B cell (primary cell): Measurements from ENCODE around the gene FGFR3. TPM values are rescaled to one million over a fixed set of nuclear protein-coding genes. Genes with fewer than 3 reads are reported as not detected.

Experiments used
- ATAC-seq: fragments of 200-7000 bp; cut with Tn5 transposase; one replicate; pipeline ENCODE4 v1.10.0; 2021; ENCODE audit warnings: low read depth, mild to moderate bottlenecking, moderate number of reproducible peaks, moderate library complexity
- CTCF ChIA-PET: fragments of 350-600 bp; sonication (Branson Sonifier 250); formaldehyde crosslinking; loops from one replicate; lab custom pipeline; 2021; ENCODE audit warnings: antibody characterized with exemption, inconsistent platforms; lab: Charles Lee
- POLR2A ChIA-PET: fragments of 350-600 bp; sonication (Branson Sonifier 250); formaldehyde crosslinking; loops from one replicate; lab custom pipeline; 2021; ENCODE audit warnings: antibody characterized with exemption; lab: Charles Lee
- DNase-seq: peaks from one replicate; pipeline ENCODE4 v3.0.0; 2013
- H2AFZ ChIP-seq: 2 replicates; pipeline ENCODE4 v1.6.1; 2012; ENCODE audit warnings: mild to moderate bottlenecking, low read depth, low read length; ENCODE audit not compliant: insufficient read depth, poor library complexity, severe bottlenecking
- H3K27ac ChIP-seq, 2 donors: 1 replicate in 1 of 2; 2 replicates in 1 of 2; pipeline ENCODE4 v1.5.1; 2012 to 2013; ENCODE audit warnings: low read length in 2 of 2, mild to moderate bottlenecking in 2 of 2, moderate library complexity in 1 of 2
- H3K27me3 ChIP-seq, 4 experiments: fragments of 200-600 bp in 1 of 4; sonication (generic) in 1 of 4; replicated peaks in 1 of 4; 1 replicate in 2 of 4; 2 replicates in 2 of 4; pipeline versions ENCODE4 v1.6.1 to v1.7.0; 2013 to 2016; ENCODE audit warnings: low read length in 3 of 4, mild to moderate bottlenecking in 2 of 4, mixed read lengths in 1 of 4, moderate library complexity in 1 of 4; ENCODE audit not compliant: insufficient read depth in 4 of 4, control insufficient read depth in 3 of 4; ENCODE audit errors: control extremely low read depth in 1 of 4
- H3K36me3 ChIP-seq, 2 experiments: replicated peaks in 1 of 2; 1 replicate in 1 of 2; 2 replicates in 1 of 2; pipeline versions ENCODE4 v1.6.1 to v1.7.1; 2013; ENCODE audit warnings: low read length in 1 of 2; ENCODE audit not compliant: insufficient read depth in 2 of 2, control insufficient read depth in 1 of 2; ENCODE audit errors: control extremely low read depth in 1 of 2, extremely low read depth in 1 of 2
- H3K4me1 ChIP-seq, 2 donors: fragments of 200-600 bp in 1 of 2; sonication (generic) in 1 of 2; 1 replicate in 1 of 2; 2 replicates in 1 of 2; pipeline versions ENCODE4 v1.5.1 to v1.6.1; 2013 to 2017; ENCODE audit warnings: low read length in 2 of 2; ENCODE audit not compliant: control insufficient read depth in 2 of 2, insufficient read depth in 2 of 2
- H3K4me2 ChIP-seq: replicated peaks from 2 replicates; pipeline ENCODE3; 2012; ENCODE audit warnings: mild to moderate bottlenecking, low read depth, low read length; ENCODE audit not compliant: poor library complexity, severe bottlenecking
- H3K4me3 ChIP-seq, 5 experiments: fragments of 200-600 bp in 1 of 5; sonication (generic) in 1 of 5; 1 replicate in 3 of 5; 2 replicates in 2 of 5; pipeline versions ENCODE4 v1.5.1 to v1.7.0; 2011 to 2016; ENCODE audit warnings: low read length in 4 of 5, mild to moderate bottlenecking in 4 of 5, low read depth in 2 of 5, control low read depth in 1 of 5, moderate library complexity in 1 of 5; ENCODE audit not compliant: insufficient read depth in 1 of 5; ENCODE audit errors: control extremely low read depth in 1 of 5, extremely low read depth in 1 of 5
- H3K79me2 ChIP-seq: fragments of 200-600 bp; sonication (generic); one replicate; pipeline ENCODE4 v1.6.0; 2016; ENCODE audit warnings: low read length; ENCODE audit not compliant: control insufficient read depth, insufficient read depth
- H3K9ac ChIP-seq: fragments of 200-600 bp; sonication (generic); 2 replicates; pipeline ENCODE4 v1.6.1; 2017; ENCODE audit warnings: mild to moderate bottlenecking, low read length, moderate library complexity
- H3K9me3 ChIP-seq, 3 donors: one replicate each; pipeline versions ENCODE4 v1.6.1 to v1.7.1; 2013; ENCODE audit warnings: low read length in 2 of 3; ENCODE audit not compliant: control insufficient read depth in 2 of 3, insufficient read depth in 1 of 3; ENCODE audit errors: control extremely low read depth in 1 of 3
- H4K20me1 ChIP-seq: 2 replicates; pipeline ENCODE4 v1.6.0; 2012; ENCODE audit warnings: mild to moderate bottlenecking, low read length; ENCODE audit not compliant: insufficient read depth, control insufficient read depth, poor library complexity, severe bottlenecking
- H3K27ac Mint-ChIP-seq: one replicate; pipeline ENCODE4 v1.8.0; 2021; ENCODE audit warnings: mixed read lengths
- H3K27me3 Mint-ChIP-seq: one replicate; pipeline ENCODE4 v1.8.0; 2021; ENCODE audit warnings: mixed read lengths
- H3K4me1 Mint-ChIP-seq: one replicate; pipeline ENCODE4 v1.8.0; 2021; ENCODE audit warnings: mixed read lengths
- H3K4me3 Mint-ChIP-seq: one replicate; pipeline ENCODE4 v1.8.0; 2021; ENCODE audit warnings: mixed read lengths
- H3K9me3 Mint-ChIP-seq: one replicate; pipeline ENCODE4 v1.8.0; 2022; ENCODE audit warnings: mixed read lengths; ENCODE audit not compliant: insufficient read depth
- EZH2 ChIP-seq: IDR thresholded peaks from 2 replicates; pipeline ENCODE4 v1.6.1; 2012; ENCODE audit warnings: borderline replicate concordance, low read depth, mild to moderate bottlenecking, moderate library complexity, low read length; ENCODE audit not compliant: insufficient read depth, poor library complexity, severe bottlenecking
- WGBS: methylation state at CpG from one replicate; pipeline ENCODE4 v1.1.5; 2013; ENCODE audit warnings: missing lambda C conversion rate; ENCODE audit not compliant: insufficient coverage; 5-methylcytosine and 5-hydroxymethylcytosine counted together
- intact Hi-C: fragments of 100-400 bp; cut with micrococcal nuclease; formaldehyde crosslinking; loops from one replicate; pipeline ENCODE4 v1.10.0; 2022
- polyA plus RNA-seq: library from polyadenylated mRNA; depleted of rRNA; stranded (reverse); fragments of >200 nt; gene quantifications from 2 replicates; pipeline ENCODE4 v1.2.3, GENCODE V29; 2012
- total RNA-seq, 2 donors: library from RNA; stranded (reverse); fragments of 120-200 nt in 1 of 2; gene quantifications; 1 replicate in 1 of 2; 2 replicates in 1 of 2; pipeline versions ENCODE4 v1.2.3 to v1.2.4, GENCODE V29; 2013 to 2022
- TF ChIP-seq, protein P1 (sequence below): fragments of 200-600 bp; IDR thresholded peaks from one replicate; pipeline ENCODE4 v1.8.0; 2022; ENCODE audit warnings: antibody characterized with exemption, mild to moderate bottlenecking

Gene FGFR3
- total and polyA plus RNA-seq, 2 donors (not counting 1 experiment from before 2014, with no cell fraction given) = not detected

DNA sequence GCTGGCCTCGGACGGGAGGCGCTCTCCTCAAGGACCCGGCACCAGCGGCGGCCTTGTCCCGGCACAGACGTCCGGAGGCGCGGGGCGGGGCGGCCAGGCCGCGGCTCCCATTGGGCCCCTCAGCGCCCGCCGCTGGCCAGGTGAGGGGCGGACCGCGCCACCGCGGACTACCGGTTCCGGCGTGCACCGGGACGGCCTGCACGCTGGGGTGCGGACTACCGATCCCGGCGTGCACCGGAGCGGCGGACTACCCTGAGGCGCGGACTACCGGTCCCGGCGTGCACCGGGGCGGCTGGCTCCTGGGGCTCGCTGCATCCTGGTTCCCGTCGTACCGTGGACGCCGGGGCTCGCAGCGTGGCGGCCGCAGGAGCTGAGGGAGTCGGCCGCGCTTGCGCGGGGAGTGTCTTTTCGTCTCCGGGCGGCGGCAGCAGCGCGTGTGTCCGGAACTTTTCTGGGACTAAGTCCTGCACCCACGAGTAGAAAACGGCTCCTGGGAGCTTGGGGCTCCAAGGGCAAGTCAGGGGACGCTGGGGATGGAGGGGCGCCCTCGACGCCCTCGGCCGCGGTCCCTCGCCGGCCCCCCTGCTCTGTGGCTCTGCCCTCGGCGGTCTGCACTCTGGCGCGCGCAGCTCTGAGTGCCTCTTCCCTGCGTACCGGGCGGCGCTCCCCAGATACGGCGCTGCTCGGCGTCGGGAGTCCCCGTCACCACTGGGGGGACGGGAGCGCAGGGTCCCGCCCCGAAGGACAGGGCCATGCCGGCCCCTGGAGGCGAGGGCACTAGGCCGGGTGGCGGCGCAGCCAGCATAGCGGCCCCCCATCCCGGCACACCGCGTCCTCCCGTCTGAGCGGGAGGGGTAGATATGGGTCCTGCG lies 63.2 kb downstream of the FGFR3 start, which contains the start of gene LETM1:
Gene LETM1 (minus strand): TSS at position 86 of the 872 bp plus-strand sequence. CDS start 206 bp downstream, outside the sequence.
- intact Hi-C loops = loop anchor here (1.0 to 5.0 kb wide), 7 partner anchors 14 to 1106 kb away; partner anchors contain the start of genes CFAP99, GRK4, NOP14 and SLBP
- Mint-ChIP-seq H3K27me3 (no peaks in the 10 kb centered on the region), H3K4me1 (peaks cover 23% of the 10 kb centered on the region), H3K27ac (peak within 1 kb of the TSS; percentile 56), H3K9me3 (no peaks in the 10 kb centered on the region), H3K4me3 (peak within 1 kb of the TSS; percentile 85)
- CTCF ChIA-PET = interaction anchor here (1.0 to 1.3 kb wide), 3 partner anchors 14 to 145 kb away, joined by 3 to 5 read pairs (median 3); partner anchors contain the start of genes NSD2 and SLBP
- Histone ChIP-seq H3K79me2 (peaks cover 42% of the 10 kb centered on the region), H3K4me3 (peak within 1 kb of the TSS; percentile 38 to 93 (median 90)), H3K4me1 (peaks cover 15 to 19% of the 10 kb centered on the region in 2 donors), H3K27me3 (peaks cover 0 to 3% (median 0%) of the 10 kb centered on the region in 4 experiments), H3K9ac (peak within 1 kb of the TSS; percentile 84), H3K9me3 (no peaks in the 10 kb centered on the region), H4K20me1 (peaks cover 12% of the 10 kb centered on the region), H3K36me3 (peaks cover 0 to 9% of the 10 kb centered on the region in 2 experiments), H3K4me2 (peak within 1 kb of the TSS; percentile 95), H3K27ac (peak within 1 kb of the TSS in 1 of 2 donors; percentile 61), H2AFZ (peak within 1 kb of the TSS; percentile 98)
- TF ChIP-seq EZH2 = no peak
- TF ChIP-seq, protein P1, sequence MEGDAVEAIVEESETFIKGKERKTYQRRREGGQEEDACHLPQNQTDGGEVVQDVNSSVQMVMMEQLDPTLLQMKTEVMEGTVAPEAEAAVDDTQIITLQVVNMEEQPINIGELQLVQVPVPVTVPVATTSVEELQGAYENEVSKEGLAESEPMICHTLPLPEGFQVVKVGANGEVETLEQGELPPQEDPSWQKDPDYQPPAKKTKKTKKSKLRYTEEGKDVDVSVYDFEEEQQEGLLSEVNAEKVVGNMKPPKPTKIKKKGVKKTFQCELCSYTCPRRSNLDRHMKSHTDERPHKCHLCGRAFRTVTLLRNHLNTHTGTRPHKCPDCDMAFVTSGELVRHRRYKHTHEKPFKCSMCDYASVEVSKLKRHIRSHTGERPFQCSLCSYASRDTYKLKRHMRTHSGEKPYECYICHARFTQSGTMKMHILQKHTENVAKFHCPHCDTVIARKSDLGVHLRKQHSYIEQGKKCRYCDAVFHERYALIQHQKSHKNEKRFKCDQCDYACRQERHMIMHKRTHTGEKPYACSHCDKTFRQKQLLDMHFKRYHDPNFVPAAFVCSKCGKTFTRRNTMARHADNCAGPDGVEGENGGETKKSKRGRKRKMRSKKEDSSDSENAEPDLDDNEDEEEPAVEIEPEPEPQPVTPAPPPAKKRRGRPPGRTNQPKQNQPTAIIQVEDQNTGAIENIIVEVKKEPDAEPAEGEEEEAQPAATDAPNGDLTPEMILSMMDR = peak; percentile 17
- ATAC-seq = peak; percentile 96
- peak; percentile 92 for DNase-seq
- under 1% methylated on average over 103 of the region's 107 CpGs for WGBS
- POLR2A ChIA-PET = interaction anchor here (0.6 to 1.8 kb wide), 2 partner anchors 14 to 681 kb away, joined by 3 to 11 read pairs; partner anchors contain the start of gene NSD2
